Kidney (tissue), 14 donors: ENCODE results near the gene HK1. TPM values are rescaled to one million over a fixed set of nuclear protein-coding genes. Genes with fewer than 3 reads are reported as not detected.
A peak's percentile ranks its signal among the peaks of the same experiment; 100 is the strongest.

Experiments used
- DNase-seq, 5 donors: peaks; one replicate each; pipeline ENCODE4 v3.0.0-alpha.2; 2013 to 2020
- FAIRE-seq: peaks from 2 replicates; lab custom pipeline; 2012; peaks lifted over from hg19 to GRCh38; lab: Jason Lieb, UNC
- H3K27ac ChIP-seq, 2 donors: one replicate each; pipeline ENCODE4 v1.7.0; 2013; ENCODE audit warnings: low read depth in 2 of 2, low read length in 2 of 2, inconsistent platforms in 1 of 2
- H3K27me3 ChIP-seq: one replicate; pipeline ENCODE4 v1.7.1; 2013; ENCODE audit warnings: low read length, inconsistent platforms; ENCODE audit not compliant: control insufficient read depth, insufficient read depth
- H3K36me3 ChIP-seq, 3 donors: one replicate each; pipeline versions ENCODE4 v1.7.0 to v1.7.1; 2013; ENCODE audit warnings: low read length in 3 of 3, control low read depth in 1 of 3, inconsistent platforms in 1 of 3; ENCODE audit not compliant: insufficient read depth in 3 of 3, control insufficient read depth in 2 of 3
- H3K4me1 ChIP-seq, 3 donors: one replicate each; pipeline versions ENCODE4 v1.7.0 to v1.7.1; 2013; ENCODE audit warnings: low read length in 3 of 3, inconsistent platforms in 1 of 3, low read depth in 1 of 3; ENCODE audit not compliant: control insufficient read depth in 2 of 3, insufficient read depth in 2 of 3
- H3K4me3 ChIP-seq, 3 donors: one replicate each; pipeline versions ENCODE4 v1.7.0 to v1.8.1; 2013; ENCODE audit warnings: low read length in 3 of 3, control low read depth in 1 of 3, inconsistent platforms in 1 of 3
- H3K9ac ChIP-seq, 3 donors: one replicate each; pipeline versions ENCODE4 v1.7.0 to v1.7.1; 2013; ENCODE audit warnings: low read length in 3 of 3, control low read depth in 1 of 3, inconsistent platforms in 1 of 3
- H3K9me3 ChIP-seq, 3 donors: one replicate each; pipeline versions ENCODE4 v1.7.0 to v1.7.1; 2013; ENCODE audit warnings: low read length in 3 of 3, control low read depth in 1 of 3, inconsistent platforms in 1 of 3; ENCODE audit not compliant: control insufficient read depth in 2 of 3, insufficient read depth in 1 of 3
- intact Hi-C: fragments of 100-400 bp; cut with DNase I; formaldehyde crosslinking; loops from one replicate; pipeline ENCODE4 v1.11.1; 2022
- polyA plus RNA-seq: library from polyadenylated mRNA; stranded (reverse); fragments of 350-450 nt; fragmentation: Illumina TruSeq; extraction: RNeasy Lipid Tissue Mini Kit (QIAGEN cat#74804); gene quantifications from one replicate; pipeline ENCODE4 v1.2.3, GENCODE V29; 2014; ENCODE audit warnings: low read depth, low replicate concordance; ENCODE audit not compliant: insufficient read depth
- total RNA-seq: library from RNA; stranded (reverse); fragmentation: NEBNext Ultra II Directional; extraction: Animal tissue kit (Norgen Biotek cat#: 25700); gene quantifications from one replicate; pipeline ENCODE4 v1.2.1, GENCODE V29; 2021
- TF ChIP-seq, protein P1 (sequence below): IDR thresholded peaks from 3 replicates; pipeline ENCODE4 v1.5.1; 2012; ENCODE audit warnings: mild to moderate bottlenecking, moderate library complexity, borderline replicate concordance; ENCODE audit not compliant: insufficient read depth; ENCODE audit errors: extremely low read depth
- donor health status: control.
- donor health status: control.
- donor health status: control.
- donor health status: control.
- donor health status: control.
- donor health status: DM: yes; HTN: yes; CAD: no.
- donor health status: Normal renal cell carcinoma (clear cell type).

Gene HK1
- total and polyA plus RNA-seq, 2 donors from 2014 or later, result 35.9 to 84.9 TPM

DNA sequence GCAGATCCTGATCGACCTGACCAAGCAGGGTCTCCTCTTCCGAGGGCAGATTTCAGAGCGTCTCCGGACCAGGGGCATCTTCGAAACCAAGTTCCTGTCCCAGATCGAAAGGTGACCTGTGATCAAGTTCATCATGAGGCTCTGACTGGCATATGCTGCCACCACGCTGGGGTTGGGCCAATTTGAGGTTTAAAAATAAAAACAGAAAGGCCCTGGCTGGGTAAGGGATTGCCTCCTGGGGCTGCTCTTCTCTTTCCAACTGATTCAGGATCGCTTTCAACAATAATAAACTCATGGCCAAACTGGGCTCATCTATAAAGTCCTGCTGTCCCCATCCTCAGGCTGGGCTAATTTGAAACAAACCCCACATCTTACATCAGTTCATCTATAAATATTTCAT is 17.1 kb upstream of the HK1 start:
- Histone ChIP-seq H3K36me3 (peaks cover 0 to 16% (median 3%) of the 10 kb centered on the region in 3 donors), H3K9ac (no peak overlapping the region), H3K27ac (no peak overlapping the region), H3K9me3 (no peaks in the 10 kb centered on the region), H3K27me3 (no peaks in the 10 kb centered on the region), H3K4me3 (no peak overlapping the region), H3K4me1 (no peaks in the 10 kb centered on the region)
- no peak for FAIRE-seq
- TF ChIP-seq, protein P1, sequence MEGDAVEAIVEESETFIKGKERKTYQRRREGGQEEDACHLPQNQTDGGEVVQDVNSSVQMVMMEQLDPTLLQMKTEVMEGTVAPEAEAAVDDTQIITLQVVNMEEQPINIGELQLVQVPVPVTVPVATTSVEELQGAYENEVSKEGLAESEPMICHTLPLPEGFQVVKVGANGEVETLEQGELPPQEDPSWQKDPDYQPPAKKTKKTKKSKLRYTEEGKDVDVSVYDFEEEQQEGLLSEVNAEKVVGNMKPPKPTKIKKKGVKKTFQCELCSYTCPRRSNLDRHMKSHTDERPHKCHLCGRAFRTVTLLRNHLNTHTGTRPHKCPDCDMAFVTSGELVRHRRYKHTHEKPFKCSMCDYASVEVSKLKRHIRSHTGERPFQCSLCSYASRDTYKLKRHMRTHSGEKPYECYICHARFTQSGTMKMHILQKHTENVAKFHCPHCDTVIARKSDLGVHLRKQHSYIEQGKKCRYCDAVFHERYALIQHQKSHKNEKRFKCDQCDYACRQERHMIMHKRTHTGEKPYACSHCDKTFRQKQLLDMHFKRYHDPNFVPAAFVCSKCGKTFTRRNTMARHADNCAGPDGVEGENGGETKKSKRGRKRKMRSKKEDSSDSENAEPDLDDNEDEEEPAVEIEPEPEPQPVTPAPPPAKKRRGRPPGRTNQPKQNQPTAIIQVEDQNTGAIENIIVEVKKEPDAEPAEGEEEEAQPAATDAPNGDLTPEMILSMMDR, result no peak
- DNase-seq, result no peak
- intact Hi-C loops, result no loop called here

DNA sequence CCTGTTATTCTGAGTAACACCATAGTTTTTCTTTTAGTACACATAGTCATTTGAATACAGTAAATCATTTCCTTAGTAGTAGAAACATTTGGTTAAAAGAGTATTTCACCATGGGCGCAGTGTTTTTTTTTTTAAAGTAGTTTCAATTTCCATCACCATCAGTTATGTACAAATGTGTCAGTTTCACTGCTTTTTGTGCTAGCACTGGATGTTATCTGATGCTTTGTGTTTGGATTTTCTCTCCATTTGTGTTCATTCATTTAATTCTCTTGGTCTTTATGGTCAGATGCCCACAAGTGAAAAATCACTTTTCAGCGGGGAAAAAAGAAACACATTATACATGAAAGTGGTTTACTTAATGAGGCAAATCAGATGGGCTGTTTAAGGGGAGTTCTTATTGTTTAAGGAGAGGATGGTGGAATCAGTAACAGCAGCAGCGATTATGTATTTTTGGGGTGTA is 16.0 kb upstream of the HK1 start:
- DNase-seq (peak in 2 of 5 donors; percentile 42 to 71), FAIRE-seq (no peak)
- H3K4me1 ChIP-seq, result no peaks in the 10 kb centered on the region
- TF ChIP-seq, protein P1, result no peak
- no peaks in the 10 kb centered on the region for H3K9me3 ChIP-seq
- H3K4me3 ChIP-seq, result no peak overlapping the region
- no peaks in the 10 kb centered on the region for H3K27me3 ChIP-seq
- H3K36me3 ChIP-seq, result peaks cover 0 to 15% (median 0%) of the 10 kb centered on the region in 3 donors
- intact Hi-C loops, result no loop called here
- no peak overlapping the region for H3K9ac ChIP-seq
- H3K27ac ChIP-seq, result no peak overlapping the region

DNA sequence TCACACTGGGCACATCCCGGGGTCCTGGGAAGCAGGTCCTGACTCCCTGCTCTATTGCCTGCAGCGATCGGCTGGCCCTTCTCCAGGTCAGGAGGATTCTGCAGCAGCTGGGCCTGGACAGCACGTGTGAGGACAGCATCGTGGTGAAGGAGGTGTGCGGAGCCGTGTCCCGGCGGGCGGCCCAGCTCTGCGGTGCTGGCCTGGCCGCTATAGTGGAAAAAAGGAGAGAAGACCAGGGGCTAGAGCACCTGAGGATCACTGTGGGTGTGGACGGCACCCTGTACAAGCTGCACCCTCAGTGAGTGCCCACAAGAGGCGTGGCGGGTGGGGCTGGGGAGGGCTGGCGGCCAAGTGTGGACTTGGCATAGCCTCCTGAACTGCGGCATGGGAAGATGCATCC is 12.8 kb upstream of the HK1 start:
- Histone ChIP-seq H3K27me3 (no peaks in the 10 kb centered on the region), H3K9me3 (no peaks in the 10 kb centered on the region), H3K9ac (no peak overlapping the region), H3K27ac (no peak overlapping the region), H3K4me1 (no peaks in the 10 kb centered on the region), H3K4me3 (no peak overlapping the region), H3K36me3 (no peaks in the 10 kb centered on the region)
- intact Hi-C loops, result no loop called here
- DNase-seq, result no peak
- TF ChIP-seq, protein P1, result no peak
- no peak for FAIRE-seq
